Raji (cell line): Measurements from ENCODE around the gene ABCA1.

Experiments used
- POLR2A ChIP-seq: IDR thresholded peaks from 2 replicates; pipeline ENCODE4 v1.6.1; 2011; ENCODE audit warnings: low read depth, low read length, control low read depth; ENCODE audit not compliant: insufficient read depth

ABCA1 gene

GRCh38 chr9:104843644-104844240 lies 84.2 kb downstream of the ABCA1 start:
- no peak for TF ChIP-seq POLR2A

GRCh38 chr9:104842698-104843097 lies 85.3 kb downstream of the ABCA1 start:
- TF ChIP-seq POLR2A, result no peak

- no peak for TF ChIP-seq POLR2A
Observed at GRCh38 chr9:104841601-104842141, 86.3 kb downstream of the ABCA1 start.

GRCh38 chr9:104838958-104839357 lies 89.0 kb downstream of the ABCA1 start:
- no peak for TF ChIP-seq POLR2A

GRCh38 chr9:104836767-104837166 lies 91.2 kb downstream of the ABCA1 start:
- TF ChIP-seq POLR2A, result no peak

GRCh38 chr9:104836235-104836634 lies 91.7 kb downstream of the ABCA1 start:
- TF ChIP-seq POLR2A, result no peak

GRCh38 chr9:104835161-104835560 lies 92.8 kb downstream of the ABCA1 start:
- TF ChIP-seq POLR2A, result no peak

GRCh38 chr9:104833696-104834095 lies 94.3 kb downstream of the ABCA1 start:
- TF ChIP-seq POLR2A, result no peak

GRCh38 chr9:104831681-104832080 lies 96.3 kb downstream of the ABCA1 start:
- TF ChIP-seq POLR2A, result no peak

- TF ChIP-seq POLR2A, result no peak
Observed at GRCh38 chr9:104826911-104827310, 101.0 kb downstream of the ABCA1 start.

GRCh38 chr9:104826079-104826775 lies 101.7 kb downstream of the ABCA1 start:
- no peak for TF ChIP-seq POLR2A

- no peak for TF ChIP-seq POLR2A
Observed at GRCh38 chr9:104820336-104820735, 107.6 kb downstream of the ABCA1 start.

- no peak for TF ChIP-seq POLR2A
Observed at GRCh38 chr9:104819033-104819432, 108.9 kb downstream of the ABCA1 start.

- TF ChIP-seq POLR2A, result no peak
Observed at GRCh38 chr9:104817437-104817836, 110.5 kb downstream of the ABCA1 start.

- no peak for TF ChIP-seq POLR2A
Observed at GRCh38 chr9:104815851-104816565, 111.9 kb downstream of the ABCA1 start.
